K562 (cell line): ENCODE data around the gene C22orf39. TPM values are rescaled to one million over a fixed set of nuclear protein-coding genes. Genes with fewer than 3 reads are reported as not detected.

Source experiments
- BMI1 ChIP-seq: fragments of 150-350 bp; IDR thresholded peaks from 2 replicates; pipeline ENCODE4 v1.6.1; 2014; ENCODE audit warnings: low read length
- CHD2 ChIP-seq: IDR thresholded peaks from 2 replicates; pipeline ENCODE4 v1.6.1; 2011; ENCODE audit warnings: low read depth, low read length
- GABPB2 ChIP-seq: fragments of 250-450 bp; sonication (Bioruptor Pico); conservative IDR thresholded peaks from 2 replicates; pipeline ENCODE4 v1.5.1; 2021; ENCODE audit warnings: mild to moderate bottlenecking
- HDAC1 ChIP-seq, 2 experiments: fragments of 450-650 bp; IDR thresholded peaks; 2 replicates each; pipeline ENCODE4 v1.6.1; 2016 to 2017; ENCODE audit warnings: inconsistent platforms in 1 of 2, mild to moderate bottlenecking in 1 of 2, moderate library complexity in 1 of 2
- HNRNPL ChIP-seq: fragments of 200-400 bp; formaldehyde crosslinking; IDR thresholded peaks from 2 replicates; pipeline ENCODE4 v1.6.1; 2017; ENCODE audit warnings: low read depth, mild to moderate bottlenecking, low read length
- NFXL1 ChIP-seq: fragments of 450-650 bp; formaldehyde crosslinking; IDR thresholded peaks from 2 replicates; pipeline ENCODE4 v1.4.0; 2021; ENCODE audit warnings: mild to moderate bottlenecking
- PHTF2 ChIP-seq: fragments of 250-450 bp; sonication (Bioruptor Pico); IDR thresholded peaks from 2 replicates; pipeline ENCODE4 v1.5.0; 2021; ENCODE audit warnings: mild to moderate bottlenecking
- SAP30 ChIP-seq: fragments of 200-600 bp; sonication (generic); IDR thresholded peaks from 2 replicates; pipeline ENCODE4 v1.6.1; 2012; ENCODE audit warnings: borderline replicate concordance, low read depth, mild to moderate bottlenecking, moderate library complexity, low read length, control low read depth, inconsistent platforms; ENCODE audit not compliant: insufficient read depth, poor library complexity, severe bottlenecking
- XRCC4 ChIP-seq: IDR thresholded peaks from one replicate; pipeline ENCODE4 v1.6.1; 2011; ENCODE audit not compliant: insufficient read depth, insufficient read length; ENCODE audit errors: extremely low read depth
- ZBTB17 ChIP-seq: fragments of 450-650 bp; formaldehyde crosslinking; IDR thresholded peaks from 2 replicates; pipeline ENCODE4 v1.4.0; 2020; ENCODE audit warnings: mild to moderate bottlenecking
- ZNF239 ChIP-seq: fragments of 250-450 bp; sonication (Bioruptor Pico); IDR thresholded peaks from 2 replicates; pipeline ENCODE4 v1.4.0; 2020; ENCODE audit warnings: mild to moderate bottlenecking
- ZNF395 ChIP-seq: fragments of 200-800 bp; sonication (Bioruptor generic); IDR thresholded peaks from 2 replicates; pipeline ENCODE4 v1.6.1; 2017; ENCODE audit warnings: missing genetic modification characterization, missing compliant biosample characterization
- ZNF449 ChIP-seq: fragments of 250-450 bp; sonication (Bioruptor Pico); IDR thresholded peaks from 2 replicates; pipeline ENCODE4 v1.8.0; 2022; ENCODE audit warnings: moderate library complexity, mild to moderate bottlenecking, inconsistent platforms
- polyA plus RNA-seq, 8 experiments: library from polyadenylated mRNA; depleted of rRNA in 4 of 8; stranded (reverse) in 5 of 8; unstranded in 3 of 8; fragments of >200 nt; fragmentation: Nextera tagmentation in 2 of 8; fragmentation: Illumina TruSeq in 1 of 8; extraction: Ambion mirVana in 2 of 8; extraction: Trizol in 1 of 8; gene quantifications; 2 replicates each; pipeline versions ENCODE4 v1.2.1 to v1.2.3, GENCODE V29; 2011 to 2014; ENCODE audit warnings: inconsistent platforms in 1 of 8, missing spikeins in 1 of 8
- total RNA-seq, 7 experiments: library from RNA; depleted of rRNA in 6 of 7; stranded (reverse); fragments of >200 nt in 6 of 7; fragmentation: Illumina TruSeq in 2 of 7; extraction: Trizol in 2 of 7; gene quantifications; 2 replicates each; pipeline versions ENCODE4 v1.2.1 to v1.2.3, GENCODE V29; 2011 to 2021; ENCODE audit warnings: low replicate concordance in 1 of 7
- TF ChIP-seq, protein P1 (sequence below): fragments of 450-650 bp; IDR thresholded peaks from 2 replicates; pipeline ENCODE4 v1.6.1; 2016; ENCODE audit warnings: borderline replicate concordance
- TF ChIP-seq, protein P2 (sequence below): fragments of 450-650 bp; IDR thresholded peaks from 2 replicates; pipeline ENCODE4 v1.6.1; 2017; ENCODE audit warnings: antibody characterized with exemption, mild to moderate bottlenecking
- TF ChIP-seq, protein P3 (sequence below): sonication (generic); formaldehyde crosslinking; IDR thresholded peaks from 2 replicates; pipeline ENCODE4 v1.8.1; 2022; ENCODE audit warnings: missing genetic modification reagents

C22orf39 gene
- total and polyA plus RNA-seq, 9 of the 15 experiments (the other 6 are each of a cell fraction or from before 2014, with no cell fraction given) = 20.4 to 139 (median 66.8) TPM

DNA sequence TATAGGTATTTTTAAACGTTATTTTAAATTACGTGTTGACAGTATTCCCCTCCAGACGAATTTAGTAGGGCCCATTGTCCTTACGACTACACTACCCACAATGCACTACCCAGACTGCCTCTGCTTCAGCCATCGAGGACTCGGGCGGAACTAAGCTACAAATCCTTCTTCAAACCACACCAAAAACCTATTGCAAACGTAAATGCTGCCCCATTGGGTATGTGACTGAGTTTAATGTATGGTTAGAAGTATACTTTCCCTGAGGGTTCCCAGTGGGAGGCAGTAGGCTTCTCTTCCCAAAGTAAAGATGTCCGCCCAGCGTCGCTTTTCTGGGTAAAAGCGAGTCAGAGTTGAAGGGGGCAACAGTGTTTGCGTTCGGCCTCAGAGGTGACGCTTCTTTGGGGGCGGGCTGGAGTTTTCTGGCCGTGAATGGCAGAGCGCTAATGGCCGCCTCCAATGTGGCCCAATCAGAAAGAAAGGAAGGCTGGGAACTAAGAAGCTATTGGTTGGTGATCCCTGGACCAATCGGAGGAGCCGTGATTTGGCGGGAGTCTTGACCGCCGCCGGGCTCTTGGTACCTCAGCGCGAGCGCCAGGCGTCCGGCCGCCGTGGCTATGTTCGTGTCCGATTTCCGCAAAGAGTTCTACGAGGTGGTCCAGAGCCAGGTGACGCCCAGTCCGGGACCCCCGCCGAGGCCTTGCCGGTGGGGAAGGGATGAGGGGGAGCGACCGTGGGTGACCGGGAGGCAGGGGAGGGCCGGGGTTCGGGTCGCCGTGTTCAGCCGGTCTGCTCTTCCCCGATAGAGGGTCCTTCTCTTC lies 32.1 kb upstream of the C22orf39 start, which contains the start of gene CDC45 (continued):
- TF ChIP-seq, protein P1, sequence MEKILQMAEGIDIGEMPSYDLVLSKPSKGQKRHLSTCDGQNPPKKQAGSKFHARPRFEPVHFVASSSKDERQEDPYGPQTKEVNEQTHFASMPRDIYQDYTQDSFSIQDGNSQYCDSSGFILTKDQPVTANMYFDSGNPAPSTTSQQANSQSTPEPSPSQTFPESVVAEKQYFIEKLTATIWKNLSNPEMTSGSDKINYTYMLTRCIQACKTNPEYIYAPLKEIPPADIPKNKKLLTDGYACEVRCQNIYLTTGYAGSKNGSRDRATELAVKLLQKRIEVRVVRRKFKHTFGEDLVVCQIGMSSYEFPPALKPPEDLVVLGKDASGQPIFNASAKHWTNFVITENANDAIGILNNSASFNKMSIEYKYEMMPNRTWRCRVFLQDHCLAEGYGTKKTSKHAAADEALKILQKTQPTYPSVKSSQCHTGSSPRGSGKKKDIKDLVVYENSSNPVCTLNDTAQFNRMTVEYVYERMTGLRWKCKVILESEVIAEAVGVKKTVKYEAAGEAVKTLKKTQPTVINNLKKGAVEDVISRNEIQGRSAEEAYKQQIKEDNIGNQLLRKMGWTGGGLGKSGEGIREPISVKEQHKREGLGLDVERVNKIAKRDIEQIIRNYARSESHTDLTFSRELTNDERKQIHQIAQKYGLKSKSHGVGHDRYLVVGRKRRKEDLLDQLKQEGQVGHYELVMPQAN = no peak
- TF ChIP-seq ZNF449 (CRISPR knock-in tag) (peak; percentile 92), ZNF395 (CRISPR knock-in tag) (no peak), BMI1 (no peak), GABPB2 (peak; percentile 93), CHD2 (peak; percentile 88), SAP30 (peak; percentile 100), ZNF239 (CRISPR knock-in tag) (peak; percentile 90), XRCC4 (no peak), HDAC1 (IDR thresholded peaks at IDR 0.05) (no peak), NFXL1 (CRISPR knock-in tag) (peak; percentile 95), ZBTB17 (CRISPR knock-in tag) (peak; percentile 93), HNRNPL (0 out of 2 replicates have a peak, but pooled peaks have one; percentile 48), PHTF2 (CRISPR knock-in tag) (peak; percentile 82; the same call in 1 of the 2 replicates)
- TF ChIP-seq, protein P2, sequence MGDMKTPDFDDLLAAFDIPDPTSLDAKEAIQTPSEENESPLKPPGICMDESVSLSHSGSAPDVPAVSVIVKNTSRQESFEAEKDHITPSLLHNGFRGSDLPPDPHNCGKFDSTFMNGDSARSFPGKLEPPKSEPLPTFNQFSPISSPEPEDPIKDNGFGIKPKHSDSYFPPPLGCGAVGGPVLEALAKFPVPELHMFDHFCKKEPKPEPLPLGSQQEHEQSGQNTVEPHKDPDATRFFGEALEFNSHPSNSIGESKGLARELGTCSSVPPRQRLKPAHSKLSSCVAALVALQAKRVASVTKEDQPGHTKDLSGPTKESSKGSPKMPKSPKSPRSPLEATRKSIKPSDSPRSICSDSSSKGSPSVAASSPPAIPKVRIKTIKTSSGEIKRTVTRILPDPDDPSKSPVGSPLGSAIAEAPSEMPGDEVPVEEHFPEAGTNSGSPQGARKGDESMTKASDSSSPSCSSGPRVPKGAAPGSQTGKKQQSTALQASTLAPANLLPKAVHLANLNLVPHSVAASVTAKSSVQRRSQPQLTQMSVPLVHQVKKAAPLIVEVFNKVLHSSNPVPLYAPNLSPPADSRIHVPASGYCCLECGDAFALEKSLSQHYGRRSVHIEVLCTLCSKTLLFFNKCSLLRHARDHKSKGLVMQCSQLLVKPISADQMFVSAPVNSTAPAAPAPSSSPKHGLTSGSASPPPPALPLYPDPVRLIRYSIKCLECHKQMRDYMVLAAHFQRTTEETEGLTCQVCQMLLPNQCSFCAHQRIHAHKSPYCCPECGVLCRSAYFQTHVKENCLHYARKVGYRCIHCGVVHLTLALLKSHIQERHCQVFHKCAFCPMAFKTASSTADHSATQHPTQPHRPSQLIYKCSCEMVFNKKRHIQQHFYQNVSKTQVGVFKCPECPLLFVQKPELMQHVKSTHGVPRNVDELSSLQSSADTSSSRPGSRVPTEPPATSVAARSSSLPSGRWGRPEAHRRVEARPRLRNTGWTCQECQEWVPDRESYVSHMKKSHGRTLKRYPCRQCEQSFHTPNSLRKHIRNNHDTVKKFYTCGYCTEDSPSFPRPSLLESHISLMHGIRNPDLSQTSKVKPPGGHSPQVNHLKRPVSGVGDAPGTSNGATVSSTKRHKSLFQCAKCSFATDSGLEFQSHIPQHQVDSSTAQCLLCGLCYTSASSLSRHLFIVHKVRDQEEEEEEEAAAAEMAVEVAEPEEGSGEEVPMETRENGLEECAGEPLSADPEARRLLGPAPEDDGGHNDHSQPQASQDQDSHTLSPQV = no peak
- TF ChIP-seq, protein P3, sequence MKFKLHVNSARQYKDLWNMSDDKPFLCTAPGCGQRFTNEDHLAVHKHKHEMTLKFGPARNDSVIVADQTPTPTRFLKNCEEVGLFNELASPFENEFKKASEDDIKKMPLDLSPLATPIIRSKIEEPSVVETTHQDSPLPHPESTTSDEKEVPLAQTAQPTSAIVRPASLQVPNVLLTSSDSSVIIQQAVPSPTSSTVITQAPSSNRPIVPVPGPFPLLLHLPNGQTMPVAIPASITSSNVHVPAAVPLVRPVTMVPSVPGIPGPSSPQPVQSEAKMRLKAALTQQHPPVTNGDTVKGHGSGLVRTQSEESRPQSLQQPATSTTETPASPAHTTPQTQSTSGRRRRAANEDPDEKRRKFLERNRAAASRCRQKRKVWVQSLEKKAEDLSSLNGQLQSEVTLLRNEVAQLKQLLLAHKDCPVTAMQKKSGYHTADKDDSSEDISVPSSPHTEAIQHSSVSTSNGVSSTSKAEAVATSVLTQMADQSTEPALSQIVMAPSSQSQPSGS (CRISPR knock-in tag) = no peak
